SH-SY5Y (cell line): ENCODE results near the gene NDUFAF3.

Experiments
- GATA2 ChIP-seq: IDR thresholded peaks from 2 replicates; pipeline ENCODE4 v1.6.1; 2011; ENCODE audit warnings: mild to moderate bottlenecking, low read depth, low read length
- GATA3 ChIP-seq: IDR thresholded peaks from 2 replicates; pipeline ENCODE4 v1.6.1; 2011; ENCODE audit warnings: low read depth, mild to moderate bottlenecking, low read length, moderate library complexity

Gene NDUFAF3

DNA sequence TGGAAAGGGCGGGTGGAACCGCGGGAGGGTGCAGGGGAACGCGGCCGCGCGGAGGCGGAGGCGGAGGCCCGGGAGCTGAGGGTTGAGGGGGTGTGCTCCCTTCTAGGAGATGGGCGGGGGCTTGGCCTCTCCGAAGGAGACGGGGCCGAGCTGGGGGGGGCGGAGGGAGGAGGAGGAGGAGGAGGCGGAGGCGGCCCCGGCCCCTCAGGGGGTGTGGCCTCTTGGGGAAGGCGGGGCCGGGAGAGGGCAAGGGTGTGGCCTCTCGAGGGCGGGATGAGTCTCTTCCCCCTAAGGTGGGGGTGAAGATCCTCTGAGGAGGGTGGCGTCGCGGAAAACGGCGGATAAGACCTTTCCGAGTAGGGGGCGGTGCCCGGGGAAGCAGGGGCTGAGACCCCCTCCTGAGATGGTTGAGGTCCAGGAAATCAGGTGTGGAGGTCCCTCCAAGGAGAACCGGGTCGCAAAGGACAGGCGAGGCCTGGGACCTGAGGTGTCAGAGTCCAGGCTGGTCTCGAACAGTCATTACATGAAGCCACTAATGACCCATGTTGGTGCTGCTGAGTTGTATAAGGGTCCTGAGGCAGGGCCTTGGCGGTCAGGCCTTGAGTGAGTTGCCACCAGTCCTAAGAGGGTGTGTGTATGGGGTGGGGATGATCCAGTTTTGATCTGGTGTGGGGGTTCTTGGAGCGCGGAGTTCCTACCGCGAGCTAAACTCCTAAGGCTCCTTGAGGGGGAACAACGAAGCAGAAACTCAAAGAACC, 14.0 kb upstream of the NDUFAF3 start:
- no peak for TF ChIP-seq GATA2
- no peak for TF ChIP-seq GATA3

DNA sequence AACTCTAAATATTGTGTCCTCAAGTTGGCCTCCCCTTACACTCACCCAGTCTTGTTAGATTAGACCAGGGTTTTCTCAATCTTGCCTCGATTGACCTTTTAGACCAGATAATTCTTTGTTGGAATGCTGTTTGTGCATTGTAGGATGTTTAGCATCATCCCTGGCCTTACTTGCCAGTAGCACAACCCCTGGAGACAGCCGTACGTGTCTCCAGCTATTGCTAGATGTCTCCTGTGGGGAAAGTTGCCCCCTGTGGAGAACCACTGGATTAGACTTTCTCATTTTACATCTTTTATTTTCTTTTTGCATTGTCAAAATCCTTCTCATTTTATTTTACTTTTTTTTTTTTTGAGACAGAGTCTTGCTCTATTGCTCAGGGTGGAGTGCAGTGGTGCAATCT, 12.5 kb upstream of the NDUFAF3 start:
- TF ChIP-seq GATA2: no peak
- TF ChIP-seq GATA3: no peak

DNA sequence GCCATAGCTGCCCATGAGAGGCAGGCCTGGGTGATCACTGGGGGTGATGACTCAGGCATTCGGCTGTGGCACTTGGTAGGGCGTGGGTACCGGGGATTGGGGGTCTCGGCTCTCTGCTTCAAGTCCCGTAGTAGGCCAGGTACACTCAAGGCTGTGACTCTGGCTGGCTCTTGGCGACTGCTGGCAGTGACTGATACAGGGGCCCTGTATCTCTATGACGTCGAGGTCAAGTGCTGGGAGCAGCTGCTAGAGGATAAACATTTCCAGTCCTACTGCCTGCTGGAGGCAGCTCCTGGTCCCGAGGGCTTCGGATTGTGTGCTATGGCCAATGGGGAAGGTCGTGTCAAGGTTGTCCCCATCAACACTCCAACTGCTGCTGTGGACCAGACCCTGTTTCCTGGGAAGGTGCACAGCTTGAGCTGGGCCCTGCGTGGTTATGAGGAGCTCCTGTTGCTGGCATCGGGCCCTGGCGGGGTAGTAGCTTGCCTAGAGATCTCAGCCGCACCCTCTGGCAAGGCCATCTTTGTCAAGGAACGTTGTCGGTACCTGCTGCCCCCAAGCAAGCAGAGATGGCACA, 9.4 kb upstream of the NDUFAF3 start:
- no peak for TF ChIP-seq GATA2
- no peak for TF ChIP-seq GATA3

DNA sequence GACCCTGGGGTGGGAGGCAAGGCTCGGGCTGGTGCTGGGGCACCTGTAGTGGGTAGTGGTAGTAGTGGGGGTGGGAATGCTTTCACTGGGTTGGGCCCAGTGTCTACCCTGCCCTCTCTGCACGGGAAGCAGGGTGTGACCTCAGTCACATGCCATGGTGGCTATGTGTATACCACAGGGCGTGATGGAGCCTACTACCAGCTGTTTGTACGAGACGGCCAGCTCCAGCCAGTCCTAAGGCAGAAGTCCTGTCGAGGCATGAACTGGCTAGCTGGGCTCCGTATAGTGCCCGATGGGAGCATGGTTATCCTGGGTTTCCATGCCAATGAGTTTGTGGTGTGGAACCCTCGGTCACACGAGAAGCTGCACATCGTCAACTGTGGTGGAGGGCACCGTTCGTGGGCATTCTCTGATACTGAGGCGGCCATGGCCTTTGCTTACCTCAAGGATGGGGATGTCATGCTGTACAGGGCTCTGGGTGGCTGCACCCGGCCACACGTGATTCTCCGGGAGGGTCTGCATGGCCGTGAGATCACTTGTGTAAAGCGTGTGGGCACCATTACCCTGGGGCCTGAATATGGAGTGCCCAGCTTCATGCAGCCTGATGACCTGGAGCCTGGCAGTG, 8.7 kb upstream of the NDUFAF3 start:
- no peak for TF ChIP-seq GATA3
- TF ChIP-seq GATA2: no peak

DNA sequence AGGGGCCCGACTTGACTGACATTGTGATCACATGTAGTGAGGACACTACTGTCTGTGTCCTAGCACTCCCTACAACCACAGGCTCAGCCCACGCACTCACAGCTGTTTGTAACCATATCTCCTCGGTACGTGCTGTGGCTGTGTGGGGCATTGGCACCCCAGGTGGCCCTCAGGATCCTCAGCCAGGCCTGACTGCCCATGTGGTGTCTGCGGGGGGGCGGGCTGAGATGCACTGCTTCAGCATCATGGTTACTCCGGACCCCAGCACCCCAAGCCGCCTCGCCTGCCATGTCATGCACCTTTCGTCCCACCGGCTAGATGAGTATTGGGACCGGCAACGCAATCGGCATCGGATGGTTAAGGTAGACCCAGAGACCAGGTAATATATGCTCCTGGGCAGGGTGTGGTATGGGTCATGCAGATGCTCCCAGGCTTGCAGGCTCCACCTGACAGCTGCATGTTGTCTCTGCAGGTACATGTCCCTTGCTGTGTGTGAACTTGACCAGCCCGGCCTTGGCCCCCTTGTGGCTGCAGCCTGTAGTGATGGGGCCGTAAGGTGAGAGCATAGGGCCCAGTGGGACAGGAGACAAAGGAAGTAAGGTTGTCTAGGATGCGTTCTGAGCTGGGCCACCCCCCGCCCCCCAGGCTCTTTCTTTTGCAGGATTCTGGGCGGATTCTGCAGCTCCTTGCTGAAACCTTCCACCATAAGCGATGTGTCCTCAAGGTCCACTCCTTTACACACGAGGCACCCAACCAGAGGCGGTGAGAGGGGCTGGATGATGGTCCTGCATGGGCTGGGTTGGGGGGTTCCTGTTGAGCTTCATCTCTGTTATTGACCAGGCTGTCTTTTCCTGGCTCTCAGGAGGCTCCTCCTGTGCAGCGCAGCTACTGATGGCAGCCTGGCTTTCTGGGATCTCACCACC, 7.9 kb upstream of the NDUFAF3 start:
- no peak for TF ChIP-seq GATA2
- no peak for TF ChIP-seq GATA3

DNA sequence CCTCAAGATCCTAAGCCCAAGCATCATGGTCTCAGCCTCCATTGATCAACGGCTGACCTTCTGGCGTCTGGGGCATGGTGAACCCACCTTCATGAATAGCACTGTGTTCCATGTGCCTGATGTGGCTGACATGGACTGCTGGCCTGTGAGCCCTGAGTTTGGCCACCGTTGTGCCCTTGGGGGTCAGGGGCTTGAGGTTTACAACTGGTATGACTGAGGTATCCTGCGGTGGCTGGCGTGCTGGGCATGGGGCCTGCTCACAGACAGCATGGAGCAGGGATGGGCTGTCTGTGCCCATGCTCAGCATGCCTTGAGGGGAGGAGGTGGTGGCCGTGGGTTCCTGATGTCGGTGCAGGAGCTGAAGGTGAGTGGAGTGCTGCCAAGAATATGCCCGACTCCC, 6.8 kb upstream of the NDUFAF3 start:
- TF ChIP-seq GATA3 (no peak), GATA2 (no peak)

DNA sequence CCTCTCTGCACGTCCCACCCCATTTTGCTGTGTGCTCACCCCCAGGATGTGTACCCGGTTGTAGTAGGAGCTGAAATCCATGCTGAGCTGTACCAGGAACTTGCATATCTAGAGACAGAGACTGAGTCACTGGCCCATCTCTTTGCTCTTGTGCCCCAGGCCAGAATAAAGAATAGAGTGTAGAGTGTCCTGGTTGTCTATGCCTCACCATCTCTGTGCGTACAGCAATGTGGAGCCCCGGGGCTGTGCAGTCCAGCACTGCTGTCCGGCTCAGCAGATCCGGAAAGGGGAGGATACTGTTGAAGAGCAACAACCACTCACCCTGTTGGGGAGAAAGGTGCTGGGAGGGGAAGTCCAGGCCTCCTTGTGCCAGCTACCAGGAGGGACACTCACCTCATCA, 6.2 kb upstream of the NDUFAF3 start:
- no peak for TF ChIP-seq GATA3

DNA sequence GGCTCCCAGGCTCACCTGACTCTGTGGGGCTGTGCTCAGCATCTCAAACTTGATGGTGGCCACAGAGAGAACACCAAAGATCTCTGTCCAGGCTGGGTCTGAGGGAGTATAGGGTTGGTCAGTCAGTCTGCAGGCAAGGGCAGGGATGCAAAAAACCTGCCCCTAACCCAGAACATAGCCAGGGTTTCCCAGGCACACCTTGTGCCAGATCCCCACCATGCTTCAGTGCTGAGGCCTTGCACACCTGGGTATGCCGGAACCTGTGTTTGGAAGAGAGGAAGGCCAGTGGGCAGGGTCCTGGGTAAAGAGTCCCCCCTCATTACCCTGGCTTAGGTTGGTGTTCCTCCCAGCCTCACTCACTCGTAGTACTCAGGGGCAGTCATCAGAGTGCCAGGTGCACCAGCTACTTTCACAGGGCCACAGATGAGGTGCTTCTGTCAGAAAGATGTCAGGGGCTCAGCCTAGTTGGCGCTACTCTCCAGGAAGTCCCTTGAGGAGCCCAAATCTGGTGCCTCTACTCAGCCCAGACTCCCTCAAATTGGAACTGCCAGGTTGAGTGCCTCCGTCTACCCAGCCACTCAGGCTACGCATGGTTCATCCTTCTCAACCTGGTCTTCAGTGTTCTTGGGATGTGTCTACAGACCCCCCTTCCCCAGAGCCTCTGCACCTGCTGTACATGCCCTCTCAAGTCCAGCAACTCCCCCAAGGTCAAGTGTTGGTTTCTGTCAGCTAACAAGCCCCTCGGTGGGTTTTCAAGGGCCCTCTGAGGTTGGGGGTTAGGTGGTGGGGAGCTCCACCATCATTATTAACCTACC, 5.3 kb upstream of the NDUFAF3 start:
- TF ChIP-seq GATA2 (no peak), GATA3 (no peak)

DNA sequence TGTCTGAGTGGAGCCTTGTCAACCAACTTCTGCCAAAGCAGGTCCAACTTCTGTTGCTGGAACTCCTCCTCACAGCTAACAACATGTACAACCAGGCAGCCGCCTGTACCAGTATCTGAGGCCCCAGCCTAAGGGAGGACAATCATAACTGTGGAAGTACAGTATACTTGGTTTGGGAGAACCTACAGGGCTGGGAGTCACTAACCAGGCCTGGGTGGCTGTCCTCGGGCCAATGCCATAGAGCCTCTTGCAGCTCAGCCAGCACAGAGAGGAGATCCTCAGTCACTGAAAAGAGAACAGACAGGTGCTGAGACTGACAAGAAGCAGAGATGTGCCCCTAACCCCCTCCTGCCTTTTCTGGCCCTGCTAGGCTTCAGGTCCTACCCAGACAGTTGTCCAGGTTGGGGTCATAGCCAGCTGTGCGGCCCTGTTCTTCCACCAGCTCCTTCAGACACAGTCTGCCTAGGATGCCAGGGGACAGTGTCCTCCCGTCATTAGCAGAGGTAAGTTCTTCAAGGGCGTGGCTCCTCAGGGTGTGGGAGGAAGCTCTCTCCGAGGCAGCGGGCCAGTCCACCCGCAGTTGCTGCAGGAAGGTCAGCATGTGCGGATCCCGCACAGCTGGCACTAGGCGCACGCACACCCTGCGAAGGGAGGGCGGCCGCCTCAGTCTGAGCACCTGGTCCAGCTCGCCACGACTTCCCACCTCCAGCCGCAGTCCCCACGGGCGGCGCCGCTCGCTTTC, 4.5 kb upstream of the NDUFAF3 start:
- no peak for TF ChIP-seq GATA3

DNA sequence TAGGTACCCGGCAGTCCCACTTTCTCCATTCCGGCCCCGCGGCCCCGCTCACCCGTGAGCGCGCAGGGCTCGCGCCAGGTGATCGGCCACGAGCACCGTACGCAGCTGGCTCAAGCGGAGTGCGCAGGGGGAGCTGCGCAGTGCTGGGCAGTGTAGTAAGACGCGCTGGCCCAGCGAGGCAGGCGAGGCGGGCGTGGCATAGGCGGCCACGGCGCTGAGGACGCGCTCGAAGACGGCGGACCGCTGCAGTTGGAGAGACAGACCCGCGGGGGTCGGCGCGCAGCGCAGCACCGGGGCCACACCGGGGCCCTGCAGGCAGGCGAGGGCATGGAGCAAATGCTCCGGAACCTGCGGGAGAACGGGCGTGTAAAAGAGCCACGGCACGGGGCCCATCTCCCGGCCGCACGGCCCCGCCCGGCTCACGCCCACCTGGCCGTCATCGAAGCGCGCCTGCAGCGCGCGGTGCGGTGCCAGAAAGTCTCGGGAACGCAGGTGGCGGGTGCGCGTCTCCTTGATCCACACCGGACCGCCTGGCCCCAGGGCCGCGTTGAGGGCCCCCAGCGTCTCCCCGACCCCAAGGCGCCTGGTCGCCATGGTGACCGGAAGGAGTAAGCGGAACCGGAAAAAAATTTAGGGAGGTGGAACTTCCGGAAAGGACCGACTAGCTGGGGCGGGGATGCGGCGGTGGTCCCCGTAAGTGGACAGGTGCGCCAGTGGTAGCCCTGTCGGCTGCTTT, 3.8 kb upstream of the NDUFAF3 start, which contains the start of gene DALRD3:
Gene DALRD3 (minus strand): TSS at position 610 of the 736 bp plus-strand sequence. CDS start 16 bp downstream, at position 594.
- TF ChIP-seq GATA2: no peak
- TF ChIP-seq GATA3: no peak

DNA sequence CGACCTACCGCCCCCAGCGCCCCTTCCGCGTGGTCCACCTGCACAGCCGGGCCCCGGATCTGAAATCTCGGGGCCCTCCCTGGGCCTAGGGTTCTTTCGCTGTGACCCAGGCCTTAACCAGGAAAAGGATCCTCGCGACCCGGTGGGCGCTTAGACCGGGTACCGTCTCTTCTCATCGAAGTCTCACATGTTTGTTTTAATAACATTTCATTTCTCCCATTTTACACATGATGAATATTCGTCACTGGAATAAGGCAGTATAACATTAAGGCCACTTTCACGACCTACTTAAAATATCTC, 3.3 kb upstream of the NDUFAF3 start:
- no peak for TF ChIP-seq GATA3

DNA sequence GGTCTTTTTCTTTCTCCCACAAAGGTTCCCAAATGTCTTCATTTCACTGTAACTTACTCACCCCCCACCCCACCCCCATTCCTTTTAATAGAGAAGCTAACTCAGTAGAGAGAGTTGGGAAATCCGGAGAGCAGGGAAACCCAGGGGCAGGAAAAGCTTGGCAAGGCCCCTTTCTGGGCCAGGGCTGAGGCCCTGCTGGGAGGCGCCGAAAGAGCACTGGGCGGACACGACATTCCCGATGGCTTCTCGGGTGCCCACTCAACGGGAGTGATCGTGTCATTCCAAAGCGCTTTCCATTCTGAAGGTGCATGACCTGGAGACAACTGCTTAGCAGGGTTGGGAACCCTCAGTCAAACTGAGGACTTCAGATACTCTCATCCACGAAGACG, 2.0 kb upstream of the NDUFAF3 start:
- TF ChIP-seq GATA3 (no peak), GATA2 (no peak)
